Activated CD4-positive, CD25-positive, alpha-beta regulatory T cell (primary cell): ENCODE data around the gene DSTN.

ENCODE experiments used
- DNase-seq, 4 experiments: peaks; one replicate each; lab custom pipeline; 2025; lab: John Stamatoyannopoulos, UW

Gene DSTN

DNA sequence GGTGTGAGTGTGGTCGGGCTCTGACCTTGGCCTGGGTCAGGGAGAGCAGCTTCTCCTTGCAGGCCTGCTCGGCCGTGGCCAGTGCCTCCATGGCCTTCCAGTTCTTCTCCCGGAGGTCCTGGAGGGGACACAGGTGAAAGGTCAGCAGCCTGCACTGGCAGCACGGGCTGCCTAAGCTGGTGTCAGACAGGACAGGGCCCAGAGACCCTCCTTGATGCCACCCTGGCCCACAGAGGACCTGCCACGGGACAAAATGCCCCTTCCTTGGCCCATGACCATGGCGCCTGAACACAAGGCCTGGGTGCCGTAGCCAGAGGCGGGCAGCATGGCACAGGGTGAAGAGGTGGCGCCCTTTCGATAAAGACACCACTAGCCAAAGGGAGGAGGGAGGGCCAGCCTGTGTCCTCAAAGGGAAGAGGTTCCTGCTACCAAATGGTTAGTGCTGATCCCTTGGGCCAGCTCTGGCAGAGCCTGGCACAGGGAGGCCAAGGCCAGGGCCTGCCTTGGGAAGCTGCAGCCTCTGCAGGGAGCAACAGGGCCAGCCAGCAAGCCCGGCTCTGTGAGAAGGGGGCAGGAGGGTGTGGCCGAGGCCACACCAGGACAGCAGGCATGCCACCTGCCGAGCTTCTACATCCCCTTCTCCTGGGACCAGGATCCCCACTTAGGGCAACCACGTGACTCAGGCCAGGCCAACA, 54.8 kb downstream of the DSTN start:
- DNase-seq: no peak

DNA sequence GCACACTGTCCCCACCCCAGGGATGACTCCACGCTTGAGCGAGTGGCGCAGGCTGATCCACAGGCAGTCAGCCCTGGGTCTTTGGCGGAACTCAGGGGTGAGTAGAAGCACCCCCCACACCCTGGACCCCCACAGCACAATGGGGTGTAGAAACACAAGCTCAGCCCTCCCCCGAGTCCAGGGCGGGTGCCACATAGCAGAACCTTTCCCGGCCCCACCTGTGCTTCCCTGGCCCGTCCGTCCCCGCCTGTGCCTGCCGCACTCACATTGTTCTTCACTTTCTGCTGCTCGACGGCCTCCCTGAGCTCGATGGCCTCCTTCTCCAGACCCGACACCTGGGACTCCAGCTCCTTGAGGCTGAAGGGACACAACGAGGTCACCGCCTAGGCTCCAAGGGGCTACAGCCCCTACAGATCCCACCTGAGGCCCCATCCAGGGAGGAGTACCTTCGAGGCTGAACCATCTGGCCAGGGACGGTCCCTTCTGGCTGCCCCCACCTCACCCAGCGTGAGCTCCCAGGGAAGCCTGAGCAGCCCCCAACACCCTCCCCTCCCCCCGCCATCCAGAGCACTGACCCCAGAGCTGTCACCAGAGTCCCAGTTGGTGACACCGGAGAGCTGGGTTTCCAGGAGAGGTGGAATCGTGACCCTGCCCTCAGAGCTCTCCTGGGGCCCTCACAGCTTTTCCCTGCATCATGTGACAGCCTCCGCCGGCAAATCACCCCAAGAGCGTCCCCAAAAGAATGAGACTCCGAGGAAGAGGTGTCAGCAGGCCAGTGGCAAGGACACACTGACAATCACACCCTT, 55.6 kb downstream of the DSTN start:
- DNase-seq: no peak

GRCh38 chr20:17626217-17627007, 56.5 kb downstream of the DSTN start:
- no peak for DNase-seq

- no peak for DNase-seq
Measured at GRCh38 chr20:17627101-17627955, 57.5 kb downstream of the DSTN start.

- DNase-seq: no peak
Measured at GRCh38 chr20:17628101-17628841, 58.4 kb downstream of the DSTN start.

DNA sequence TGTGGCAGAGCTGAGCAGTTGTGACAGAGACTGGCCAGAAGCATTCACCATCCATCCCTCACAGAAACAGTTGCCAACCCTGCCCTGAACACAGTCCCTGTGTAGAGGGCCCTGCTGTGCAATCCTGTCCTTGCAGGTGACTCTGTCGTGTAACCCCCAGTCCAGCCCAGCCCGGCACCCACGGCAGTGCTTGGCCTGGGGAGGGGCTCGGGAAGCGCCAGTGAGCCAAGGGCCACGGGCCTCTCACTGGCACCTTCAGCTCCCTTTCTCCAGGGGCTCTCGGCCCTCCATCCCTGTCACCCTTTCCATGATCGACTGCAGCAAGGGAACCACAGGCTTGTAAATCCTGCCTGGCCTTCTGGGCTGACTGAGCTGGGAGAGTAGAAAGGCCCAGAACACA, 59.1 kb downstream of the DSTN start:
- DNase-seq: no peak

DNA sequence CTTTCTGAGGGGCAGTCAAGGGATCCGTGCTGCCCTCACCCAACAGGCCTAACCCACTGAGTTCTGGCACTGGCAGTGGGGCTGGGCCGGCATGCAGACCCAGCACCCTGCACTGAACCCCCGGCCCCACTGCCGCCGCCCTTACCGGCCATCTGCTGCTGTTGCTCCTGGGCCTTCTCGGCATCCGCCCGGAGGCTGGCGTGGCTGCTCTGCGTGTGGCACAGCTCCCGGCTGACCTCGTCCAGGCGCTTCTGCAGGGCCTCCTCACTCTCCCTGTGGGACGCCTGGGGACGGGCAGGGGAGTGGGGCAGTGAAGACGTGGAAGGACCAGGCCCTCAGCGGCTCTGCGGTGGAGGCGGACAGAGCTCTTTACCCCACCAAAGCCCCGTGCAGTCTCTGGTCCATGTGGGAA, 59.8 kb downstream of the DSTN start:
- no peak for DNase-seq

- no peak for DNase-seq
Measured at GRCh38 chr20:17630151-17630805, 60.4 kb downstream of the DSTN start.

DNA sequence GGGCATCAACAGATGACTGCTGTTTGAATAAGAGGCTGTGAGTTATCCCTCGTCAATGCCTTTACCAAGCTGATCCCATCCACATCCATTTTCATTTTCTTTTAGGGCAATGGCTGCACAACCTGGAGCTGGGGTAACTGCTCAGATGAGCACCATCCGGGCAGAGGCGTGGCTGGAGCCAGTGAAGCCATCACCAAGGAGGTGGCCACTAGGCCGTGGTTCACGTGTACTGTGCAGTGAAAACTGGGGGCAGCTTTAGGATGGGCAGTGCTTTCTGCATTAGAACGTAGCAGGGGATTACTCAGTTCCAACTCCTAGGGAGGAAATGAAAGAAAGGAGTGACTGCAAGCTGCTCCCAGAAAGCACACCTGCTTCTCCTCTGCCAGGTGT, 60.9 kb downstream of the DSTN start:
- DNase-seq: no peak

GRCh38 chr20:17631576-17632319, 61.9 kb downstream of the DSTN start:
- DNase-seq: no peak

- no peak for DNase-seq
Measured at GRCh38 chr20:17633221-17633849, 63.5 kb downstream of the DSTN start.

GRCh38 chr20:17633850-17634500, 64.1 kb downstream of the DSTN start:
- no peak for DNase-seq

DNA sequence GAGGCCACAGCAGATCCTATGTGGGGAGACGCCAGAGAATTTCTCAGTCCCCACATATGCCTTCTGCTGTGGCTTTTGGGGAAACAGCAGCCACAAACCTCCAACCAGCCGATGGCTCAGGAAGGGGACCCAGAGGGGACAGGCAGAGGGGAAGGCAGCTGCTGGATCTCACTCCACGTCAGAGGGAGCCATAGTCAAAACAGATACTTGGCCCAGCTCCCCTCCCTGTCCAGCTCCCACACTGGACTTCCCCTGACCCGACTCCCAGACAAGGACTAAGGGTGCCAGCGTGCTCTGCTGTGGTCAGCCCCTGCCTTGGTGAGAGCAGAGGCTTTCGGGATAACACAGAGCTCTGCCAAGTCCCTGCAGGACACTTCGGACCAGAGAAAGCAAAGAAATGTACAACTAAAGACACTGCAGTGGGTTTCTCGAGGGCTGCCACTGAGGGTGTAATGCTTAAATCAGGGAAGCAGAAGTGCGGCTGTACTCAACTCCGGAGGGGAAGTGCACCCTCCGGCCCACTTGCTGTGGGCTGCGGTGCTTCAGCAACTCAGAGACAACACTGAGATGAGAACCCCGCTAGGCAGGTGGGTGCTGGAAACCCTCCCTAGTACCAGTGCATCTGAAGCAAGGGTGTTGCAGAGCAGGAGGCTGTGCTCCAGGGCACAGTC, 64.9 kb downstream of the DSTN start:
- no peak for DNase-seq

- DNase-seq: no peak
Measured at GRCh38 chr20:17635332-17636244, 65.7 kb downstream of the DSTN start.

- DNase-seq: no peak
Measured at GRCh38 chr20:17636523-17637412, 66.9 kb downstream of the DSTN start.

GRCh38 chr20:17637413-17637780, 67.5 kb downstream of the DSTN start:
- no peak for DNase-seq
